A549 treated with RU486 at 1 μM for 4 hours (cell line): ENCODE measurements around the gene OR6B2. TPM values are rescaled to one million over a fixed set of nuclear protein-coding genes. Genes with fewer than 3 reads are reported as not detected.

Experiments
- total RNA-seq: library from RNA; stranded (reverse); fragments of 200-300 nt; extraction: Qiagen RNA extraction; gene quantifications from 5 replicates; pipeline ENCODE4 v1.2.3, GENCODE V29; 2022; ENCODE audit warnings: low read depth

Gene OR6B2
- total RNA-seq, result not detected in 5 replicates

DNA sequence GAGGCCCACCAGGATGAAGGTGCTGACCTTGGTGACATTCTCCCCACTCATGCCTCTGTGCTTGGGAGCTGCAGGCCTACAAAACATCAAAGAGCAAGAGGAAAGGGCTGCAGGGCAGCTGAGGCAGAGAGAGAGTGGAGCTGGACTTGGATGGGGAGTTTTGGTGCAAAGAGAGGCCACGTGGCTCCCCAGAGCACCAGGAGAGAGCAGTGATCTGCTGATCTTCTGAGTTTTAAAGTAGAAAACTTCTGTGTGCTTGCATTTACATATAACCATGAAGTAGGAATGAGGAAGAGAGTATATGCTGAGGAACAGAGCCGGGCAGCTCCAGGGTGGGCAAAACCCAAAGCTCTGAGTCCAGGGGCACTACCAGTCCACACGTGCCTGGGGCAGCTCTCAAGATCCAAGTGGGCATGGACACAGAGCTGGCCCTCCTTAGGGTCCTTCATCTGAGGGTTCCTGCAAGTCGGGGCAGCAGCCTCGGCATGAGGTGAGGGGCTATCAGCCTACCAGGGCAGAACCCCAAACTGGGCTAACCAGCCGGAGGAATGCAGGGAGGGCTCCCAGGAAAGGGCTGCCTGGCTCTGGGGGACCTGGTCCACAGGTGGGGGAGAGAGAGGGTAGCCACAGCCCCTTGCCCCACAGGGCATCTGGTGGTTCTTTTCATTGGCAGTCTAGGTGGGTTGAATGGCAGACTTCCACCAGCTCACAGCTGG is at the start of gene OR6B2:
Gene OR6B2 (minus strand): TSS at position 51 of the 716 bp plus-strand sequence. CDS start 0 bp downstream, at position 51.

GRCh38 chr2:240053173-240054155 is 23.2 kb upstream of the OR6B2 start, which contains the start of gene OR6B3:
Gene OR6B3, minus strand, starts transcription at chr2:240053521.

Other genes with a start within 250 kb of the OR6B2 start
- 125 to 164 TPM (median 140 TPM) in 5 replicates for gene NDUFA10, start 5.1 kb downstream of the OR6B2 start, total RNA-seq
- not detected in 5 replicates for gene OR6B3, start 23.1 kb upstream of the OR6B2 start, total RNA-seq
- 241 to 319 TPM (median 295 TPM) in 5 replicates for gene COPS9, start 105.9 kb upstream of the OR6B2 start, total RNA-seq
- gene OTOS, start 110.2 kb upstream of the OR6B2 start, total RNA-seq, result not detected in 5 replicates